Measurements from ENCODE around the gene PPM1H.

Gene PPM1H

DNA sequence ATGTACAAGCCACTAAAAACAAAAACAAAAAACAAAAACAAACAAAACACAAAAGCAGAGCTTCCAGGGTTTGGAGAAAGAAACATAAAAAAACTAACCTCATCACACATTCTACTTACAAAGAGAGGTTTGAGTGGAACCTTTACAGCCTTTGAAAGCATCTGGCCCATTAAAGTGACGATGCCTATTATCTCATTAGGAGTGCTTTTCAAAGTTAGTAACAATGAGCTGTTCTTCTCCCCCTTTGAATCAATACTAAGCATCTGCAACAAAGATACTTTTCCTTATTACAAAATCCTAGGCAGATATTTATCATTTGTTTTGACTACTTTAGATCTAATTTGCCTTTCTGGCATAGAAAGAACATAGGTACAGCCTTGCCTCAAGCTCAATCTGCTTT, 217.3 kb downstream of the PPM1H start:
- no peaks in the 10 kb centered on the region for H3K36me3 ChIP-seq (ENCODE audit: insufficient read depth, low read length)
- no peak overlapping the region for H3K4me2 ChIP-seq (ENCODE audit: low read length)
- H2AFZ ChIP-seq (ENCODE audit: low read length) = no peak overlapping the region
- H3K27ac ChIP-seq (ENCODE audit: low read depth, low read length, poor library complexity, severe bottlenecking) = no peak overlapping the region
- no peaks in the 10 kb centered on the region for H4K20me1 ChIP-seq (ENCODE audit: insufficient read depth, low read length)
- no peaks in the 10 kb centered on the region for H3K4me1 ChIP-seq (ENCODE audit: insufficient read depth, low read length, severe bottlenecking)
- H3K9ac ChIP-seq (ENCODE audit: low read length) = no peak overlapping the region
- no peak overlapping the region for H3K4me3 ChIP-seq (ENCODE audit: low read depth, low read length, poor library complexity, severe bottlenecking)
- H3K79me2 ChIP-seq (ENCODE audit: insufficient read depth, low read length) = no peaks in the 10 kb centered on the region
- 0 out of 2 replicates have a peak, but pooled peaks cover 4% of the 10 kb centered on the region for H3K27me3 ChIP-seq (ENCODE audit: insufficient read depth, low read length)
- H3F3A ChIP-seq (ENCODE audit: insufficient read depth, low read length) = no peaks in the 10 kb centered on the region
- TF ChIP-seq, protein P1, sequence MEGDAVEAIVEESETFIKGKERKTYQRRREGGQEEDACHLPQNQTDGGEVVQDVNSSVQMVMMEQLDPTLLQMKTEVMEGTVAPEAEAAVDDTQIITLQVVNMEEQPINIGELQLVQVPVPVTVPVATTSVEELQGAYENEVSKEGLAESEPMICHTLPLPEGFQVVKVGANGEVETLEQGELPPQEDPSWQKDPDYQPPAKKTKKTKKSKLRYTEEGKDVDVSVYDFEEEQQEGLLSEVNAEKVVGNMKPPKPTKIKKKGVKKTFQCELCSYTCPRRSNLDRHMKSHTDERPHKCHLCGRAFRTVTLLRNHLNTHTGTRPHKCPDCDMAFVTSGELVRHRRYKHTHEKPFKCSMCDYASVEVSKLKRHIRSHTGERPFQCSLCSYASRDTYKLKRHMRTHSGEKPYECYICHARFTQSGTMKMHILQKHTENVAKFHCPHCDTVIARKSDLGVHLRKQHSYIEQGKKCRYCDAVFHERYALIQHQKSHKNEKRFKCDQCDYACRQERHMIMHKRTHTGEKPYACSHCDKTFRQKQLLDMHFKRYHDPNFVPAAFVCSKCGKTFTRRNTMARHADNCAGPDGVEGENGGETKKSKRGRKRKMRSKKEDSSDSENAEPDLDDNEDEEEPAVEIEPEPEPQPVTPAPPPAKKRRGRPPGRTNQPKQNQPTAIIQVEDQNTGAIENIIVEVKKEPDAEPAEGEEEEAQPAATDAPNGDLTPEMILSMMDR (IDR thresholded peaks at IDR 0.05; ENCODE audit: low read length) = no peak
- TF ChIP-seq EZH2 (IDR thresholded peaks at IDR 0.05; ENCODE audit: borderline replicate concordance, low read length) = no peak
- H3K9me2 ChIP-seq (ENCODE audit: low read depth, low read length) = no peaks in the 10 kb centered on the region
- no peaks in the 10 kb centered on the region for H3K9me3 ChIP-seq (ENCODE audit: low read length)

DNA sequence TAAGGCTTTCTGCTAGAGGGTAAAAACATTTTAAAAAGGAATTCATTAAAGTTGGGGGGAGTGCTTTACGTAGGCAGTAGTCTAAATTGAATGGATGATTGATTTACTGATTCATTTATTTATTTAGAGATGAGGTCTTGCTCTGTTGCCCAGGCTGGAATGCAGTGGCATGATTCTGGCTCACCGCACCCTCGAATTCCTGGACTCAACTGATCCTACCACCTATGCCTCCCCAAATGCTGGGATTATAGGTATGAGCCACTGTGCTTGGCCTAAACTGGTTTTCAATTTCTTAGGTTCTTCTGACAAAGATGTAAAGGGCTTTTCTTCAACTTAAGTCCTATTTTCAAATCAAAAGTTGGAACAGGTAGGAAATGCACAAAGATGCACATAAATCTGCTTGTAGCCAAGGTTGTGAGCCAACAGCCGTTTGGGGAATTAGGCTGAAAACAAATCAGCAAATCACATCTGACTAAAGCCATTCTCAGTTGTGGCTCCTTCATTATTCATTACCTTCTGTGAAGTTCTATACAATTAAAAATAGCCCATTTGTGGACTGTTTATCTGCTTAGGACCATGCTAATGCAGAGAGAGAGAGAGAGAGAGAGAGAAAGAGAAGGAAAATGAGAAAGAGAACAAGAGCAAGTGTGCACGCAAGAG, 218.0 kb downstream of the PPM1H start:
- Histone ChIP-seq H3K4me1 (ENCODE audit: insufficient read depth, low read length, severe bottlenecking) (no peaks in the 10 kb centered on the region), H4K20me1 (ENCODE audit: insufficient read depth, low read length) (no peaks in the 10 kb centered on the region), H3K27me3 (ENCODE audit: insufficient read depth, low read length) (0 out of 2 replicates have a peak, but pooled peaks cover 4% of the 10 kb centered on the region), H2AFZ (ENCODE audit: low read length) (no peak overlapping the region), H3K79me2 (ENCODE audit: insufficient read depth, low read length) (no peaks in the 10 kb centered on the region), H3K4me3 (ENCODE audit: low read depth, low read length, poor library complexity, severe bottlenecking) (no peak overlapping the region), H3F3A (ENCODE audit: insufficient read depth, low read length) (no peaks in the 10 kb centered on the region), H3K4me2 (ENCODE audit: low read length) (no peak overlapping the region), H3K36me3 (ENCODE audit: insufficient read depth, low read length) (no peaks in the 10 kb centered on the region), H3K27ac (ENCODE audit: low read depth, low read length, poor library complexity, severe bottlenecking) (no peak overlapping the region), H3K9ac (ENCODE audit: low read length) (no peak overlapping the region), H3K9me3 (ENCODE audit: low read length) (no peaks in the 10 kb centered on the region), H3K9me2 (ENCODE audit: low read depth, low read length) (no peaks in the 10 kb centered on the region)
- no peak for TF ChIP-seq EZH2 (IDR thresholded peaks at IDR 0.05; ENCODE audit: borderline replicate concordance, low read length)

DNA sequence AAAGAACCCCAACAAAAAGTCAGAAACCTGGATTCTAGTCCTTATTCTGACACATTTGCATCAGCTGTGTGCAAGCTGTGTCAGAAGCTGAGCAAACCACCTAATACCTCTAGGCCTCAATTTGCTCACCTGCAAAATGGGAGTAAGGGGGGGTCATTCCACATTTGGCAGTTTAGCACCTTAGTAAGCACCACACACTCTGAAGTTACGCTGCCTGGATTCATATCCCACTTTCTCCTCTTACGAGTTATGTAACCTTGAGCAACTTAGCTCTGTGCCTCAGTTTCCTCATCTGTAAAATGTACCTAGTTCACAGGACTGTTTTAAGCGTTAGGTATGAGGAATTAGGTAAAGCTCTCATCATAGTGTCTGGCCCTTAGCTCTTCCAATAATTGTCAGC, 218.9 kb downstream of the PPM1H start:
- Histone ChIP-seq H2AFZ (ENCODE audit: low read length) (no peak overlapping the region), H3K9me3 (ENCODE audit: low read length) (no peaks in the 10 kb centered on the region), H3K36me3 (ENCODE audit: insufficient read depth, low read length) (no peaks in the 10 kb centered on the region), H3K4me3 (ENCODE audit: low read depth, low read length, poor library complexity, severe bottlenecking) (no peak overlapping the region), H3K27ac (ENCODE audit: low read depth, low read length, poor library complexity, severe bottlenecking) (no peak overlapping the region), H3K27me3 (ENCODE audit: insufficient read depth, low read length) (0 out of 2 replicates have a peak, but pooled peaks cover 4% of the 10 kb centered on the region), H3K4me1 (ENCODE audit: insufficient read depth, low read length, severe bottlenecking) (no peaks in the 10 kb centered on the region), H3F3A (ENCODE audit: insufficient read depth, low read length) (no peaks in the 10 kb centered on the region), H3K79me2 (ENCODE audit: insufficient read depth, low read length) (no peaks in the 10 kb centered on the region), H4K20me1 (ENCODE audit: insufficient read depth, low read length) (no peaks in the 10 kb centered on the region), H3K9ac (ENCODE audit: low read length) (no peak overlapping the region), H3K9me2 (ENCODE audit: low read depth, low read length) (no peaks in the 10 kb centered on the region), H3K4me2 (ENCODE audit: low read length) (no peak overlapping the region)
- TF ChIP-seq, protein P1 (IDR thresholded peaks at IDR 0.05; ENCODE audit: low read length) = no peak
- TF ChIP-seq EZH2 (IDR thresholded peaks at IDR 0.05; ENCODE audit: borderline replicate concordance, low read length) = no peak

All from OCI-LY1 (cell line).